Left renal cortex interstitium (tissue), 4 donors: ENCODE data around the gene PSORS1C1. TPM values are rescaled to one million over a fixed set of nuclear protein-coding genes. Genes with fewer than 3 reads are reported as not detected.
A peak's percentile ranks its signal among the peaks of the same experiment; 100 is the strongest.
"Not testable (repeated sequence)": the region's sequence is repeated elsewhere in the genome, so short reads cannot be mapped to it uniquely, and the experiment has no call there.

ENCODE experiments used
- DNase-seq, 4 donors: peaks; one replicate each; pipeline ENCODE4 v3.0.0-alpha.2; 2013; ENCODE audit warnings: low read depth in 4 of 4, low spot score in 2 of 4, missing footprints in 1 of 4
- polyA plus RNA-seq, 4 donors: library from polyadenylated mRNA; unstranded; fragments of 120-200 nt; gene quantifications; one replicate each; pipeline ENCODE4 v1.2.1, GENCODE V29; 2013; ENCODE audit not compliant: insufficient read length in 4 of 4

The PSORS1C1 gene
- polyA plus RNA-seq, 4 donors = 0.05 to 0.34 (median 0.21) TPM; not detected in 1

- no peak for DNase-seq
These were observed 43.0 kb downstream of the PSORS1C1 start, which contains the start of gene CCHCR1 for GRCh38 chr6:31157513-31158139. TSS of gene CCHCR1 (minus strand) at chr6:31157802. CDS start at chr6:31157600, 202 bp downstream.

DNA sequence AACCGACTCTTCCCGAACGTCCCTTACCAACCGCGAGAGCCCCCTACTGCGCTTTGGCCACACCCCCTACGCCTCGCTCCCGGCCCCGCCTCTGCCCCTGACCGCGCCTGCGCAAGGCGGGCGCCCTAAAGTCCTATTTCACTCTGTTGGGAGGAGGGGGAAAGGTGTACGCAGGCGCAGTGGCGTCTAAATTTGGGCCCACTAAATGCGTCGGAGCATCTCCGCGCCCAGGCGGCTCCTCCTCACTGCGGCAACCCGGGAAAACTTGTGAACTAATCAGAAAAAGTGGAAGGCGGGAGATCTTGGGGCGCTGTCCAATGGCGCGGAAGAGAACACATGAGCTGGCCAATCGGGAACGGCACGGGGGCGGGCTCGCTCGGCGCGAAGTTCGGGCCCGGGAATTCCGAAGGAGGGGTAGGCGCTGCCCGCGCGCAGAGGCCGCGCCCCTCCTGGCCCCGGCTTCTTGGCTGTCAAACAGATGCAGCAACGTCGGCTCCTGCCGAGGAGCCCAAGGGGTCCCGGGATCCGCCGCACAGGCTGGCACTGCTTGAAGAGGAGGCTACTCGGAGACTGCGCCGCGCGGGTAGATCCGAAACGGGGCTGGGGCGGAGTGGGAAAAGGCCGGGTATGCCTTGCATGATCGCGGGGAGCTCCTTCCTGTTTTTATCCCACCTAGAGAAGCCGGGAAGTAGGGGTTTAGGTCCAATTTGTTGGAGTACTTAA, 43.7 kb downstream of the PSORS1C1 start, which contains the start of gene TCF19:
Gene TCF19 (plus strand): TSS at position 450 of the 723 bp plus-strand sequence. CDS start 881 bp downstream, outside the sequence.
- peak; percentile 97 to 99 (median 99) for DNase-seq

GRCh38 chr6:31158863-31159855, 44.6 kb downstream of the PSORS1C1 start:
- no peak for DNase-seq

DNA sequence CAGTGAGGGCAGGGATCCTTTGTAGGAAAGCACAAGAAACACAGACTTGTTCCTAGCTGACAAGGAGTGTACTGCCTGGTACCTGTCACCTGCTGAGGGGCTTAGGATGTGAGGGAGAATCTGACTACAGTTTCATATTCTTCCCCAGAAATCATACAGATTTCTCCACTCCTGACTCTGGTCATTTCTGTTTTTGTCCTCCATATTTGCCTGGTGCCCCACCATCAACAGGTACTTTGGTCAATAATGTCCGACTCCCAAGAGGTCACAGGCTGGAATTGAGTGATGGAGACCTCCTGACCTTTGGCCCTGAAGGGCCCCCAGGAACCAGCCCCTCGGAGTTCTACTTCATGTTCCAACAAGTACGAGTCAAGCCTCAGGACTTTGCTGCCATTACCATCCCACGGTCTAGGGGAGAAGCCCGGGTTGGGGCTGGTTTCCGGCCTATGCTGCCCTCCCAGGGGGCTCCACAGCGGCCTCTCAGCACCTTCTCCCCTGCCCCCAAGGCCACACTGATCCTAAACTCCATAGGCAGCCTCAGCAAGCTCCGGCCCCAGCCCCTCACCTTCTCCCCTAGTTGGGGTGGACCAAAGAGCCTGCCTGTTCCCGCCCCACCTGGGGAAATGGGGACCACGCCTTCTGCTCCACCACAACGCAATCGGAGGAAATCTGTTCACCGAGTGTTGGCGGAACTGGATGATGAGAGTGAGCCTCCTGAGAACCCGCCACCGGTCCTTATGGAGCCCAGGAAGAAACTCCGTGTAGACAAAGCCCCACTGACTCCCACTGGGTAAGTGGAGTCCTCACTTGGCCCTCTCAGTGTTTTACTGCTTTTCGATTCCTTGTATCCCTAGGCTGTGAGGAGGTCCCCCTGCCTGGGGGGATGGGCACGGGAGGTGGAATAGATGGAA, 46.9 kb downstream of the PSORS1C1 start:
- no peak for DNase-seq

- no peak for DNase-seq
These were observed 48.0 kb downstream of the PSORS1C1 start for GRCh38 chr6:31162463-31163165.

- DNase-seq = no peak
These were observed 49.3 kb downstream of the PSORS1C1 start for GRCh38 chr6:31163922-31164321.

DNA sequence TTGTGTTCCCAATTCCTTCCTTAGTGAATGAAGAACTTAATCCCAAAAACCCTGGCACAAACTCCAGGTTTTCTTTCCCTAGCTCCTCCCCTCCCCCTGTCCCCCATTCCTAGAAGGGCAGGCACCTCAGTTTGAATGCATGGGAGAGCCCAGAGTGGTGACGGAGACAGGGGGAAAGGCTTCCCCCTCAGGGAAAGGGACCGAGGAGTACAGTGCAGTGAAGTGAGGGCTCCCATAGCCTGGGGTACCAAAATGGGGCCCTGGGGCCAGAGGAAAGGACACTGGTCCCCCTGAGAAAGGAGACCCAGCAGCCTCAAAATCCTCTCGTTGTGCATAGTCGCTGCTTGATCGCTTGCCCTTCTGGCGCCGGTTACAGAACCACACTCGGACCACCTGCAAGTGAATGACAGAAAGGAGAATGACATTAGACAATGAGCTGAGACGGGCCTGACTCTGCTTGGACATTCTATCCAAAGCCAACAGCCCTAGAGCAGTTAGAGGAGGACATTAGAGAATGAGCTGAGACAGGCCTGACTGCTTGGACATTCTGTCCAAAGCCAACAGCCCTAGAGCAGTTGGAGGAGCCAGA, 50.0 kb downstream of the PSORS1C1 start:
- DNase-seq = not testable (repeated sequence)

GRCh38 chr6:31165064-31165832, 50.6 kb downstream of the PSORS1C1 start:
- DNase-seq = not testable (repeated sequence)

DNA sequence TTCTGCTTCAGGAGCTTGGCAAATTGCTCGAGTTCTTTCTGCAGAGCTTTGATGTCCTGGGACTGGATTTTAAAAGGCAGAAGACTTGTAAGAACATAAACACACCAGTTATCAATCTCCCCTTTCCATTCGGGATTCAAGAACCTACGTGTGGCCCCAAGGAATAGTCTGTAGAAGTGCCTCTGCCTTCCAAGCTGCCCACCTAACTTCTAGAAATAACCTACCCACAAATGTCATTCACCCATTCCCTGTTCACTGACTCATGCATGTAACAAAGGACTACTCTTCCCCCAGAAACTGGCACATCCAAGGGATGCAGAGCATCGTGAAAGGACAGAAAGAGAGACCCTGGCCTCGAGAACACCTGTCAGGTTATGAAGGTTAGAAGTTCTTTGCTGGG, 51.4 kb downstream of the PSORS1C1 start:
- DNase-seq = no peak

DNA sequence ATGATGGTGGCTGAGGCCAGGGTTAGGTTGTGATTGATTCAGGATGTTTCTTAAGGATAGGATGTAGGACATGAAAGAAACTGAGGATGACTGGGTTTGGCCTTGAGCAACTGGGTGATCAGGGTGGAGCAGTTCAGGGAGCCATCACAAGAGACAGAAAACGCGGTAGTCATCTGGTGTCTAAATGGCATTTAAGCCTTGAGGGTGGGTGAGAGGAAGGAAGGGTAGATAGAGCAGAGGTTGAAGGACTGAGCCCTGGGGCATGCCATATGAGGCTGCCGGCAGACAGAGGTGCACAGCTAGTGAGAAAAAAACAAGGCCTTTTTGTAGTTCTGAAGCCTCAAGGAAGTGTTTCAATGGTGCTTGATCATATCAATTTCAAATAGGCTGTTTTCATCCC, 54.0 kb downstream of the PSORS1C1 start:
- DNase-seq = no peak

DNA sequence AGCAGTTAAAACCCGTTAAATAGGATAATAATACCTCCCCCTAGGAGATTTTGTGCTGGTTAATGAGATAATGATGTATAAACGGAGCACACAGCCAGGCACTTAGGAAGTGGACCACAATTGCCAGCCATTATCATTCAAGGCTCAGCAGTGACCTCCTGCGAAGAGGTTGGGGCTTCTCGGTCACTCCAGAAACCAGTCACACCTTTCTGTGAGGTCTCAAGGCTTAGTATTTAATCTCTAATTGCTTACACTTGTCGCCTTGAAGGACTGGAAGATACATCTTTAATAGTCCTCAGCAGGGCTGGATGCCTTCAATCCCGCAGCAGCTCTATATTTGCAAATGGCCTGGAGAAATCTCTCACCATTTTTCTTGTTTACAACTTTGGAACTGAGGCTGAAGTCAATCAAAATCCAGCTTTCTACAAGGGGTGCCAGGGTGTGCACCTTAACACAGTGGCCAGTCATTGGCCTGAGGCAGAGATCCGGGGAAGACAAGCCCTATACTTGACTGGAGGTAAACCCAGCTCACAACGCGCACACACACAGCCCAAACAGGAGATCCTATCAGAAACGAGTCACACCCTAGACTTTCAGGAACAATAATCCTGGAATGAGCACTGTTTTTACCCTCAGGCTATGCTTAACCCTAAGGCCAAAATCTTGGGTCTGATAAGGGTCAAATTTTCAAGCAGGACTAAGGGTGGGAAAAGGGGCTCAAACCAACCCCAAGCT, 54.7 kb downstream of the PSORS1C1 start:
- no peak for DNase-seq

- DNase-seq = not testable (repeated sequence)
These were observed 55.4 kb downstream of the PSORS1C1 start for GRCh38 chr6:31169858-31170599.

GRCh38 chr6:31170600-31170881, 55.9 kb downstream of the PSORS1C1 start, which contains the start of gene POU5F1:
TSS of gene POU5F1 (minus strand) at chr6:31170682. CDS start at chr6:31170620, 62 bp downstream.
- DNase-seq = no peak

DNA sequence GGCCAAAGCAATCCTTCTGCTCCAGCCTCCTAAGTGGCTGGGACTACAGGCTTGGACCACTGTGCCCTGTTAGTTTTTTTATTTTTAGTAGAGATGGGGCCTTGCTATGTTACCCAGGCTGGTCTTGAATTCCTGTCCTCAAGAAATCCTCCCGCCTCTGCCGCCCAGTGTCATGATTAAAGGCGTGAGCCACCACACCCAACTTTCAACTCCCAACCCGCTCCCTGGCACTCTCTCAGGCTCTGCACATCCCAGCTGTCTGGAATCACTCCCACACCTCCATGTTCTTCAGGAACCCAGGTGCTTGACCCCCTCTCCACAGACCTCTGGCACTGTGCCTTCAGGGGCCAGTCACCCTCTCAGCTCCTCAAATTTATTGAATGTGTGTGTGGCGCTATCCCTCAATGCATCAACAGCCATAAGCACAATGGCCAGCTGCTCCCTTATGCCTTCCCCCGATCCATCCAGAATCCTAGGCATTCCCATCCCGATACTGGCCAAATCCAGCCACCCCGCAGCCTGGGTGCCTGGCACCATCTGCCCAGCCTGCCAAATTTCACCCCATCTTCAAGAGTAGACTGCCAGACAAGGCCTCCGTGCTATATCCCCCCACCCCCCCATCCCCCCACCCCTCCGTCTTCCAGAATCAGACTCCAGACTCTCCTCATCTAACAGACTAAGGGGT, 56.5 kb downstream of the PSORS1C1 start:
- DNase-seq = no peak

DNA sequence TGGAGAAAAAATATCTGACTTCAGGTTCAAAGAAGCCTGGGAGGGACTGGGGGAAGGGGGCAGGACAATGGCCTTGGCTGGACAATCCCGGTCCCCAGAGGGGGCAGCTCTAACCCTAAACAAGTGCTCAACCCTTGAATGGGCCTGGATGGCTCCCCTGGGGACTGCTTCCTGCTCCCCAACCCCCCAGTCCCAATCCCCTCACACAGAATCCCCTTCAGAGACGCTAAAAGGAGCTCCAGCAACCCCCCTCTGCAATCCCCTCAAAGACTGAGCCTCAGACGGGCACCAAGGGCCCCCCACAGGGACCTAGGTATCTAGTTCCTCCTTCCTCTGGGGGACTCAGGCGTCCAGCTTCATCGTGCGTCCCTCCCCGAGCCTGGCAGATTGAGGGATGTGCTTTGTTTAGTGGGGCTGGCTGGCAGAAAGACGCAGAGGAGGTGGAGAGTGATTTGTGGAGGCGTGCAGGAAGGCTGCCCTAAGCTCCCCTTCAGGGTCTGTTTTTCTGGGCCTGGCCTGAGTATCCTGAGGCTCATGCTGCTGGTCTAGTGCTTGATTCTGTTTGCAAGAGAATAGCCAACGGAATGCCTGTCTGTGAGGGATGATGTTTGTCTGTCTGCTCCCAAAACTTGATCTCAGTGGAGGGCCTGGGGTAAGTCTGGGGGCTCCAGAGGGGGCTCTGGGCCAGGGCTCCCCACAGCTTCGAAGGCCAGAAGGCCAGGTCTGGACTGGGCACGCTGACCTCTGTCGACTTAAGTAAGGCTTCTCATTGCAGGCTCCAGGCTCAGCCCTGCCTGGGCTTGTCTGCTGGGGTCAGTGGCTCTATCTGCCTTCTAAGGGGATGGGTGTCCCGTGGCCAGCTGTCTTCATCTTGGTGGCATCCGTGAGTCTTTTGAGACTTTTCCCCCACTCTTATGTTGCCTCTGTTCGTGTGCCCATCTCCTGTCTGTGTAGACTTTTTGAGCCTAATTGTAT, 57.6 kb downstream of the PSORS1C1 start:
- no peak for DNase-seq
